Measurements from ENCODE around the gene ZNF593OS. TPM values are rescaled to one million over a fixed set of nuclear protein-coding genes. Genes with fewer than 3 reads are reported as not detected.

ZNF593OS gene
- total and polyA plus RNA-seq, 2 donors (not counting 1 experiment from before 2014, with no cell fraction given): 0.09 TPM; not detected in 1

- CTCF ChIA-PET: no interaction called here
- Histone ChIP-seq H3K4me3 (ENCODE audit: control extremely low read depth in 1 of 5, extremely low read depth in 1 of 5, insufficient read depth in 1 of 5, low read depth in 2 of 5, low read length in 4 of 5) (no peak overlapping the region), H2AFZ (ENCODE audit: insufficient read depth, low read depth, low read length, poor library complexity, severe bottlenecking) (no peak overlapping the region), H3K9ac (ENCODE audit: low read length) (no peak overlapping the region), H3K4me1 (ENCODE audit: control insufficient read depth in 2 of 2, insufficient read depth in 2 of 2, low read length in 2 of 2) (no peaks in the 10 kb centered on the region), H3K9me3 (ENCODE audit: control extremely low read depth in 1 of 3, control insufficient read depth in 2 of 3, insufficient read depth in 1 of 3, low read length in 2 of 3) (no peaks in the 10 kb centered on the region), H3K27me3 (replicated peaks in 1 of 4; ENCODE audit: control extremely low read depth in 1 of 4, control insufficient read depth in 3 of 4, insufficient read depth in 4 of 4, low read length in 3 of 4) (peaks cover 0 to 4% (median 0%) of the 10 kb centered on the region in 4 experiments), H3K4me2 (replicated peaks; ENCODE audit: low read depth, low read length, poor library complexity, severe bottlenecking) (no peak overlapping the region), H3K27ac (ENCODE audit: low read length in 2 of 2) (no peak overlapping the region), H4K20me1 (ENCODE audit: control insufficient read depth, insufficient read depth, low read length, poor library complexity, severe bottlenecking) (no peaks in the 10 kb centered on the region), H3K79me2 (ENCODE audit: control insufficient read depth, insufficient read depth, low read length) (no peaks in the 10 kb centered on the region), H3K36me3 (replicated peaks in 1 of 2; ENCODE audit: control extremely low read depth in 1 of 2, control insufficient read depth in 1 of 2, extremely low read depth in 1 of 2, insufficient read depth in 2 of 2, low read length in 1 of 2) (no peaks in the 10 kb centered on the region)
- Mint-ChIP-seq H3K9me3 (ENCODE audit: insufficient read depth) (no peaks in the 10 kb centered on the region), H3K4me3 (no peak overlapping the region), H3K27me3 (peaks cover 14% of the 10 kb centered on the region), H3K4me1 (no peaks in the 10 kb centered on the region), H3K27ac (no peak overlapping the region)
- TF ChIP-seq CTCF (IDR thresholded peaks at IDR 0.05): no peak
- TF ChIP-seq EZH2 (IDR thresholded peaks at IDR 0.05; ENCODE audit: borderline replicate concordance, insufficient read depth, low read depth, low read length, poor library complexity, severe bottlenecking): no peak
- intact Hi-C loops (cut with micrococcal nuclease): no loop called here
- POLR2A ChIA-PET: no interaction called here
- WGBS (ENCODE audit: insufficient coverage): 91% methylated on average over 10 of the region's 11 CpGs
- DNase-seq (no peak), ATAC-seq (ENCODE audit: low read depth) (no peak)
These were observed 47.4 kb upstream of the ZNF593OS start for GRCh38 chr1:26218906-26219494.

GRCh38 chr1:26215246-26215645, 43.6 kb upstream of the ZNF593OS start:
- Histone ChIP-seq H3K36me3 (replicated peaks in 1 of 2; ENCODE audit: control extremely low read depth in 1 of 2, control insufficient read depth in 1 of 2, extremely low read depth in 1 of 2, insufficient read depth in 2 of 2, low read length in 1 of 2) (no peaks in the 10 kb centered on the region), H4K20me1 (ENCODE audit: control insufficient read depth, insufficient read depth, low read length, poor library complexity, severe bottlenecking) (no peaks in the 10 kb centered on the region), H2AFZ (ENCODE audit: insufficient read depth, low read depth, low read length, poor library complexity, severe bottlenecking) (no peak overlapping the region), H3K9me3 (ENCODE audit: control extremely low read depth in 1 of 3, control insufficient read depth in 2 of 3, insufficient read depth in 1 of 3, low read length in 2 of 3) (no peaks in the 10 kb centered on the region), H3K4me3 (ENCODE audit: control extremely low read depth in 1 of 5, extremely low read depth in 1 of 5, insufficient read depth in 1 of 5, low read depth in 2 of 5, low read length in 4 of 5) (no peak overlapping the region), H3K79me2 (ENCODE audit: control insufficient read depth, insufficient read depth, low read length) (no peaks in the 10 kb centered on the region), H3K4me1 (ENCODE audit: control insufficient read depth in 2 of 2, insufficient read depth in 2 of 2, low read length in 2 of 2) (no peaks in the 10 kb centered on the region), H3K27me3 (replicated peaks in 1 of 4; ENCODE audit: control extremely low read depth in 1 of 4, control insufficient read depth in 3 of 4, insufficient read depth in 4 of 4, low read length in 3 of 4) (peaks cover 0 to 2% (median 0%) of the 10 kb centered on the region in 4 experiments), H3K9ac (ENCODE audit: low read length) (no peak overlapping the region), H3K27ac (ENCODE audit: low read length in 2 of 2) (no peak overlapping the region), H3K4me2 (replicated peaks; ENCODE audit: low read depth, low read length, poor library complexity, severe bottlenecking) (no peak overlapping the region)
- no peaks in the 10 kb centered on the region for H3K4me1 Mint-ChIP-seq
- intact Hi-C loops (cut with micrococcal nuclease): no loop called here
- H3K4me3 Mint-ChIP-seq: no peak overlapping the region
- 75% methylated on average over 1 of the region's 3 CpGs for WGBS (ENCODE audit: insufficient coverage)
- ATAC-seq (ENCODE audit: low read depth) (no peak), DNase-seq (no peak)
- TF ChIP-seq EZH2 (IDR thresholded peaks at IDR 0.05; ENCODE audit: borderline replicate concordance, insufficient read depth, low read depth, low read length, poor library complexity, severe bottlenecking) (no peak), CTCF (IDR thresholded peaks at IDR 0.05) (no peak)
- H3K27me3 Mint-ChIP-seq: peaks cover 9% of the 10 kb centered on the region
- POLR2A ChIA-PET: interaction anchor here (0.6 kb wide), 1 partner anchor 28 kb away, joined by 9 read pairs; no protein-coding TSS in a partner anchor
- CTCF ChIA-PET: interaction anchor here (0.7 kb wide), 1 partner anchor 50 kb away, joined by 3 read pairs; no protein-coding TSS in a partner anchor
- no peaks in the 10 kb centered on the region for H3K9me3 Mint-ChIP-seq (ENCODE audit: insufficient read depth)
- no peak overlapping the region for H3K27ac Mint-ChIP-seq
